ENCODE data around the gene TANGO2.

TANGO2 gene

DNA sequence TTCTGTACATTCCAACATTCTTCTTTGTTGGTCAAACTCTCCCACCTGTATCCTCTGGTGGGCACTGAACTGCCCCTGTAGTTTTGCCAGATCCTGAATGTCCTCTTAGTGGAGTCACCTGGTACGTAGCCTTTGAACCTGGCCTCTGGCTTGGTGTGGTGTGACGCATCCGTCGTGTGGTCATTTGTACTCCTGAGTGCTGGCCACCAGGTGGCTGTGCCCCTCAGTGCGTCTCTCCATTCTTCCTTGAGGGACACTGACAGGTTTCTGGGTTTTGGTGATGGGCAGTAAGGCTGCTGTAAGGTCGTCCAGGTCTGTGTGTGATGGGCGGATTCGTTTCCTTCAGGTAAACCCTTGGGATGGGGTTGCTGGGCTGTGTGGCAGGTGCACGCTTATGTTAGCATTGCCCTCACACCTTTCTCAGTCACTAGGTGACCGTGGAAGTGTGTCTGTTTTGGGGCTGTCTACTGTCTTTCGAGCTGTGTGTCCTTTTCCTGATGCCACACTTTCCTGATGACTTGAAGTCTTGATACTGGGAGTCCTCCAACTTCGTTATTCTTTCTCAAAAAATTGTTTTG lies 81.4 kb downstream of the TANGO2 start:
- Histone ChIP-seq H3K36me3 (ENCODE audit: control insufficient read depth, insufficient read depth, low read length) (peaks cover 22% of the 10 kb centered on the region), H3K9me3 (ENCODE audit: control insufficient read depth, low read length) (no peaks in the 10 kb centered on the region), H3K27me3 (ENCODE audit: control insufficient read depth, insufficient read depth, low read length) (no peaks in the 10 kb centered on the region), H3K9ac (ENCODE audit: low read length) (no peak overlapping the region), H3K4me3 (ENCODE audit: low read length) (no peak overlapping the region), H3K4me1 (ENCODE audit: control insufficient read depth, insufficient read depth, low read length) (no peaks in the 10 kb centered on the region)

DNA sequence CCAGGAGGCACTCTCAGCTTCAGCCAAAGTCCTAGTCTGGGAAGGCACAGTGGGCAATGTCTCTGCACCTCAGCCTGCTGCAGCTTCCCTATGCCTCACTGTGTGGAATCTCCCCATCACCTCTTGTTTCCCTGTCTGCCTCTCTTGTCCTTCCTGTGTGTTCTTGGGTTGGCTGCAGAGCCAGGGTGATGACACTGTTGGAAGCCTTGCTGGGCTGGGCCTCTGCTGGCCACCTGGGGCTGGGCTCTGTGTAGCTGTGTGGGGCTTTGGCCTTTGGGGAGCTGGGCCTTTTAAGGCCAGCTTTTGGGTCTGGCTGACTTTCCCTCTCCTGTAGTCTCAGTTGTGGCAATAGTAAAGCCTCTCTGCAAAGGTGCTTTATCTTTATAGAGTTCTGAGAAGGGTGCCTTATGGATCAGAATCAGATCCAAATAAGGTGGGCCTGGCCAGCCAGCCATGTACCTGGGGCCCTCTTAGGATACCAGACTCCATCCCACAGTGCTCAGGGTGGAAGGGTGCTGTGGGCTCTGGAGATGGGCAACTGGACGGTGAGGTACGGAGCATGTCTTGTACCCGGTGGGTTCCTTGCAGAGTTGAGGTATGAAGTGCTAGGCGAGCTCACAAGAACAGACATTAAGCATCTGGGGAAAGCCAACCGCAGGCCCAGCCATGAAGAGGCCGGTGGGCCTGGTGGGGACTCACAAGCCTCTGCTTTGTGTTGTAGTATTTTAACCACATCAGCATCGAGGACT lies 84.7 kb downstream of the TANGO2 start:
- H3K27me3 ChIP-seq (ENCODE audit: control insufficient read depth, insufficient read depth, low read length) = no peaks in the 10 kb centered on the region
- no peaks in the 10 kb centered on the region for H3K4me1 ChIP-seq (ENCODE audit: control insufficient read depth, insufficient read depth, low read length)
- peaks cover 24% of the 10 kb centered on the region for H3K36me3 ChIP-seq (ENCODE audit: control insufficient read depth, insufficient read depth, low read length)
- H3K4me3 ChIP-seq (ENCODE audit: low read length) = no peak overlapping the region
- H3K9me3 ChIP-seq (ENCODE audit: control insufficient read depth, low read length) = no peaks in the 10 kb centered on the region
- H3K9ac ChIP-seq (ENCODE audit: low read length) = no peak overlapping the region

DNA sequence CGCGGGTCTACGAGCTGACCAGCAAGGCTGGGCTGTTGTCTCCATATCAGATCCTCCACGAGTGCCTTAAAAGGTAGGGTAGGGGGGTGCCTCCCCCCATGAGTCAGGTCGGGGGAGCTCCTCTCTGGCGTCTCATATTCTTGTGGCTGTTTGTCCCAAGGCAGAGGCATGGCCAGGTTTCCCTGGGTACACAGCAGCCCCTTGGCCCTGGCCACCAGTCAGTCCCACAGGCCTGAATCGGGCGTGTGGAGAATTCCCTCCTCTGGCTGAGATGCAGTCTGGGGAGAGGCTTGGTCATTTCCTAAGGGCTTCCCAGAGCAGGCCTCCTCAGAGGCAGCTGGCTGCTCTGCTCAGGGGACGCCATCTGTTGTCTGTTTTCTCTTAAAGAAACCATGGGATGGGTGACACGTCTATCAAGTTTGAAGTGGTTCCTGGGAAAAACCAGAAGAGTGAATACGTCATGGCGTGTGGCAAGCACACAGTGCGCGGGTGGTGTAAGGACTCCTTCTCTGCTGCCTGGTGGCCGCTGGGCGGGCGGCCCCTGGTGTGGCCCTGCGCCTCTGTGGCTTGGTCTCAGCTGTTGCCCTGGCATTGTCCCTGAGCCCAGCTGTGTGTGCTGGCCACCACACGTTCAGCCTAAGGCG lies 85.4 kb downstream of the TANGO2 start:
- H3K9ac ChIP-seq (ENCODE audit: low read length) = no peak overlapping the region
- H3K4me1 ChIP-seq (ENCODE audit: control insufficient read depth, insufficient read depth, low read length) = no peaks in the 10 kb centered on the region
- no peak overlapping the region for H3K4me3 ChIP-seq (ENCODE audit: low read length)
- no peaks in the 10 kb centered on the region for H3K9me3 ChIP-seq (ENCODE audit: control insufficient read depth, low read length)
- no peaks in the 10 kb centered on the region for H3K27me3 ChIP-seq (ENCODE audit: control insufficient read depth, insufficient read depth, low read length)
- peaks cover 24% of the 10 kb centered on the region for H3K36me3 ChIP-seq (ENCODE audit: control insufficient read depth, insufficient read depth, low read length)

DNA sequence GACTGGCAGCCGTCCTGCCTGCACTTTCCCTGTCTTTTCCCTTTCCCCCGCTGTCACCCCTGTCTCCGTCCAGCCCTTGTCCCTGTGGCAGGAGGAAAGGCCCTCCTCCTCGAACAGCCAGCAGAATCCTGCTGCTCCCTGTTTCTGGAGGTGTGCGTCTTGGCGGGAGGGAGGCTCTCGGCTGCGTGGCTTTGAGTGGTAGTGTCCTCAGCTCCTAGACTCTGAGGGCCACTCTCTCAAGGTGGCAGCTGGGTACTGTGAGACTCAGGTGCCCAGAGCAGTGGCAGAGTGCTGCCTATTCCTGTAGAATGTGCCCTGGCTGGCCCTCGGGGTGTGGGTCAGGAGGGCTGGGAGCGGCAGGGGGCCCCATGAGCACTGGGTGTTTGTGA lies 85.9 kb downstream of the TANGO2 start:
- Histone ChIP-seq H3K9me3 (ENCODE audit: control insufficient read depth, low read length) (no peaks in the 10 kb centered on the region), H3K27me3 (ENCODE audit: control insufficient read depth, insufficient read depth, low read length) (no peaks in the 10 kb centered on the region), H3K4me3 (ENCODE audit: low read length) (no peak overlapping the region), H3K4me1 (ENCODE audit: control insufficient read depth, insufficient read depth, low read length) (no peaks in the 10 kb centered on the region), H3K9ac (ENCODE audit: low read length) (no peak overlapping the region), H3K36me3 (ENCODE audit: control insufficient read depth, insufficient read depth, low read length) (peaks cover 24% of the 10 kb centered on the region)

DNA sequence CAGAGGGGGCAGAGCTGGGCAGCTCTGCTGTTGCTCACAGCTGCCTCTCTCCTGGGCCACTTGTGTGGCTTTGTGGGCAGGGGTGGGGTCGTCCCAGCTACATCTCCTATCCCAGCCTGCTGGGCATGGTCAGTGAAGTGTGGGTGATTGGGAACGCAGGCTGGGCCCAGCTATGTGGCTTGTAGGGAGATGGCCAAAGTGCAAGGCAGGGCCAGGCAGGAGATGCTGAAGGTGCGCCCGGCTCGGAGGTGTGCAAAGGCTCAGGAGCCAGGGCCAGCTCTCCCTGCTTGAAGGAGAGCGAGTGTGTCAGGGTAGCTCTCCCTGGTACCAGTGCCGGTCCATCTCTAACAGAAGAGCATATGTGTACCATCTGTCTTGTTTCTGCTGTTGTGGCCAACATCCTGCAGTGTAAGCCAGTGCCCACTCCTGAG lies 86.6 kb downstream of the TANGO2 start:
- Histone ChIP-seq H3K36me3 (ENCODE audit: control insufficient read depth, insufficient read depth, low read length) (peaks cover 20% of the 10 kb centered on the region), H3K4me3 (ENCODE audit: low read length) (no peak overlapping the region), H3K27me3 (ENCODE audit: control insufficient read depth, insufficient read depth, low read length) (no peaks in the 10 kb centered on the region), H3K9me3 (ENCODE audit: control insufficient read depth, low read length) (no peaks in the 10 kb centered on the region), H3K9ac (ENCODE audit: low read length) (no peak overlapping the region), H3K4me1 (ENCODE audit: control insufficient read depth, insufficient read depth, low read length) (no peaks in the 10 kb centered on the region)

DNA sequence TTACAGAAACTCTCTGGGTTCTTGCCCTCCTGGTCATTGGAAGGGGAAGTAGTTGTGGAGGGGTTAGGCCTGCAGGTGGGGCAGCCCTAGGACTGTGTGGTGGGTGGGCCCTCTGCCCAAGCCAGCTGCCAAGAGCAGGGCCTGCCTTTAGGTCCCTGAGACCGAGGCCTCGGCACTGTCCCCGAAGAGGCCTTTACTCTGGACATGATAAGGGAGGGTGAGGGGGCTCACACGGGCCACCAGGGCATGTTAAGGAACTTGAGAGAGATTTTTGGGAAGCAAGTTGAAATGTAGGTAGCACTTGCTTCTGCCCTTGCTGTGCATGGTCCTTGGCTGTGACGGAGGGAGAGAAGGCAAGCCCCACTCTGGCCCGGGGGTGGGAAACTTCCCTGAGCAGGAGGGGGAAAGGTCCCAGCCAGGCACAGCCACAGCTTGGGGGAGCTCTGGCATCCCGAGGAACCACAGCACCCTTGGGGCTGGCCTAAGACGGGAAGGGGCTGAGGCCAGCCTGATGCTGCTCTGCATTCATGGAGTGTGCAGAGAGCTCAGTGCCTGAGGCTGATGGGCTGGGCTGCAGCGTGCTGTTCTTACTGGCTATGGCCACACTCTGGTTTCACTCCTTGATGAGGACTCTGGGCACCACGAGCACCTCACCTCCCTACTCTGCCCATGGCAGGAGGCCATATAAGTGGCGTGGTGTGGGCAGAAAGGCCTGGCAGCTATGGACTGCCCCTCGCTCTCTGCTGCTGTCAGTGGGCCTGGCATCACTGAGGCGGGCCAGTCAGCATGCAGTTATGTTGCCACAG lies 87.2 kb downstream of the TANGO2 start:
- Histone ChIP-seq H3K4me1 (ENCODE audit: control insufficient read depth, insufficient read depth, low read length) (no peaks in the 10 kb centered on the region), H3K36me3 (ENCODE audit: control insufficient read depth, insufficient read depth, low read length) (peaks cover 19% of the 10 kb centered on the region), H3K9ac (ENCODE audit: low read length) (no peak overlapping the region), H3K27me3 (ENCODE audit: control insufficient read depth, insufficient read depth, low read length) (no peaks in the 10 kb centered on the region), H3K4me3 (ENCODE audit: low read length) (no peak overlapping the region), H3K9me3 (ENCODE audit: control insufficient read depth, low read length) (no peaks in the 10 kb centered on the region)

DNA sequence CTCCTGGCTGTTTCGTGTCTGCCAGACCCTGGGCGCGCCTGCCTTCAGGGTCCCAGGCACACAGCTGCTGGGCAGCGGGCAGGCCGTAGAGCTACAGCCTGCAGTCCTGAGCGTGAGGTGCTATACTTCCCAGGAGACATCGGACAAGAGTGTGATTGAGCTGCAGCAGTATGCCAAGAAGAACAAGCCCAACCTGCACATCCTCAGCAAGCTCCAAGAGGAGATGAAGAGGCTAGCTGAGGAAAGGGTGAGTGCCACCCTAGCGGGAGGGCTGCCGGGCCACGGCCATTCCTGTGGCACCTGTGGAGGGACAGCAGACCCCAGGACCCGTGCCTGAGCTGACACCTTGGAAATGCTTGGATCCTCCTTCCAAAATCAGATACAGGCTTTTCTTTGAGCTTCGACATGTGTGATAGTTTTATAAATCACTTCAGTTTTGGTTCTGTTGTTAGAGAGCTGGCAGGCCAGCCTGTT lies 87.9 kb downstream of the TANGO2 start:
- Histone ChIP-seq H3K4me1 (ENCODE audit: control insufficient read depth, insufficient read depth, low read length) (no peaks in the 10 kb centered on the region), H3K27me3 (ENCODE audit: control insufficient read depth, insufficient read depth, low read length) (no peaks in the 10 kb centered on the region), H3K4me3 (ENCODE audit: low read length) (no peak overlapping the region), H3K36me3 (ENCODE audit: control insufficient read depth, insufficient read depth, low read length) (peaks cover 19% of the 10 kb centered on the region), H3K9ac (ENCODE audit: low read length) (no peak overlapping the region), H3K9me3 (ENCODE audit: control insufficient read depth, low read length) (no peaks in the 10 kb centered on the region)

DNA sequence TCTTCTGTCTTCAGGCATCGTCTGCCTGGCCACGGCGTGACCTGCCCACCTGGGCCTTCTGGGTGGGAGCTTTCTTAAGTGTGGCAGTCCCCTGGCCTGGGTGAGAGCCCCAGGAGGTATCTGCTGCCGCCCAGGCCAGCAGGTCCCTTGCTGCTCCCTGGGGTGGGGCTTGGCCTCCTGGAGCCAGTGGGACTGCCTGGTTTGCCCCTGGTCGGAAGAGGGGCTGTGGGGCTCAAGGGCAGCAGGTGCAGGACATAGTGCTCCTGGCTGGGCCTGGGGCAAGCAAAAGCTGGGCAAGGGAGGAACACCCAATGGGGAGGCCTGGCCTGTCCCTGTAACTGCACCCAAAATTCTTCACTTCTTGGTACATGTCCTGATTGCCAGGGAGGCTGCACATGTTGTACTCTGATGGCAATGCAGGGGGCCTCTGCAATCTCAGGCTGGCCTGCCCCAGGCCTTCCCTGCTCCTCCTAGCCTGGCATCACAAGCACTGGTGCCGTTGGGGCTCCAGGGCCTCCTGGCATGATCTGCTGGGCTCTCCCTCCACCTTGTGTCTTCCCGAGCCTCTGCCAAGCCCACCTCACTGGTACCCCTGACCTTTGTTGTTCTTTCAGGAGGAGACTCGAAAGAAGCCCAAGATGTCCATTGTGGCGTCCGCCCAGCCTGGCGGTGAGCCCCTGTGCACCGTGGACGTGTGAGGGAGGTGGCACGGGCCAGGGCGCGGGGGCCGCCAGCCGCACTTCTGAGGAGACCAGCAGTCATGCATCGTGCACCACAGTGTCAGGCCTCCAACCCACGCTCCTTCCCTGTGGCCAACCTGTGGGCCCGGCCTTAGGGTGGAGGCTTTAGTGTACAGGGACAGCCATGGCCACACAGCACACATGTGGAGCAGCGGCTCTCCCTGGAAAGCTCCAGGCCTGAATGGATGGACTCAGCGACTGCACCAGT lies 88.8 kb downstream of the TANGO2 start:
- peaks cover 19% of the 10 kb centered on the region for H3K36me3 ChIP-seq (ENCODE audit: control insufficient read depth, insufficient read depth, low read length)
- H3K9me3 ChIP-seq (ENCODE audit: control insufficient read depth, low read length) = no peaks in the 10 kb centered on the region
- H3K4me3 ChIP-seq (ENCODE audit: low read length) = no peak overlapping the region
- H3K9ac ChIP-seq (ENCODE audit: low read length) = no peak overlapping the region
- H3K4me1 ChIP-seq (ENCODE audit: control insufficient read depth, insufficient read depth, low read length) = no peaks in the 10 kb centered on the region
- H3K27me3 ChIP-seq (ENCODE audit: control insufficient read depth, insufficient read depth, low read length) = no peaks in the 10 kb centered on the region

DNA sequence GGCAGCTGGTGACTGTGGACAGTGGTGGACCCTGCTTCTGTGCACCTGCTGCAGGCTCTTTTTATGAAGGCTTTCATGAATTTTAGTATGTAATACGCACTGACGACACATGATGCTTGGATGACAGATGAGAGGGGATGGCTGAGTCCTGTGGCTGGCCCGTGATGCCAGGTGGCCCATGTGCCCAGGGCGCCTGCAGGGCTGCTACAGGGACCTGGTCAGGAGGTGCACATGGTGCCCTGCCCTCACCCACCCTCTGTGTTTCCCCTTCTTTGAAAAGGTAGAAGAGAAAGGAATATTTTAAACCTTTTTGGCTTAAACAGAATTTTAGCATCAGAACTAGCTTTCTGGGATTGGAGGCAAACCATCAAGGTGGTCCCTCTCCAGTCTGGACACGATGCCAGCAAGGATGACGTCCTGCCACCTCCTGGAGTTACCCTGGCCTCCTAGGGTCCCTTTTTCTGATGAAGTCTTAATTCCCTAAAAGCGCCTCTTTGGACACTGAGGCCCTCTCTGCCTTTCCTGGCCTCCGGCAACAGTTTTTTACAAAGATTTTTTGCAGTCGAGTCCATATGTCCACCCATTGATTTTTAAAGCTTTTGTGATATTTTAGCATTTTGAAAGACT lies 89.6 kb downstream of the TANGO2 start:
- Histone ChIP-seq H3K27me3 (ENCODE audit: control insufficient read depth, insufficient read depth, low read length) (no peaks in the 10 kb centered on the region), H3K4me1 (ENCODE audit: control insufficient read depth, insufficient read depth, low read length) (no peaks in the 10 kb centered on the region), H3K9ac (ENCODE audit: low read length) (no peak overlapping the region)

DNA sequence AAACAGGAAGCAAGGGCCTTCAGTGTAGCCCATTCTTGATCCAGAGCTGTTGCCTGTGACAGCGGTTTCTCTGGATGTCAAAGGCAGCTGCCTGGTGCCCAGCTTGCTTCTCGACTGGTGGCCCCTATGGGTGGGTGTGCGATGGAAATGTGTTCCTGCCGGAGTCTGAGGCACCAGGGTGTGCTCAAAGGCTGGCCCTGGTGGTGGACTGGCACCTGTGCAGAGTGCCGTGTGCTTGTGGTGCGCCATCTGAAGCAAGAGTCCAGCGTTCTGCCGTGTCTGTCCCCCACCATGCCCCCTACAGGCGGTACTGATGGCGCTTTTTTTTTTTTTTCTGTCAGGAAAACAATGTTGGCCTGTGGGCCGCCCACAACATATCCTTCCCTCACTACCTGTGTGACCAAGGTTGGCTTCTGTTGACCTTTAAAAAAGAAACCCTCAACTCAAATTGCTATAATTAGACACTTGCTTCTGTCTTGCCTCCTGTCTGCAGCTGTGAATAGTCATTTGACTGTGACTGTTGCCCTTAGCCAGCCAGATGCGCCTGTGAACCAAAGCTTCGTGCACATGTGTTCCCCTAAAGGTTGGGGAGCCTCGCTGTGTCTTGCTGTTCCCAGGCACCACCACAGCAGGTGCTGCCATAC lies 90.3 kb downstream of the TANGO2 start:
- H3K4me3 ChIP-seq (ENCODE audit: low read length) = no peak overlapping the region
- H3K9ac ChIP-seq (ENCODE audit: low read length) = no peak overlapping the region
- H3K36me3 ChIP-seq (ENCODE audit: control insufficient read depth, insufficient read depth, low read length) = peaks cover 16% of the 10 kb centered on the region
- H3K27me3 ChIP-seq (ENCODE audit: control insufficient read depth, insufficient read depth, low read length) = no peaks in the 10 kb centered on the region
- peaks cover 6% of the 10 kb centered on the region for H3K4me1 ChIP-seq (ENCODE audit: control insufficient read depth, insufficient read depth, low read length)
- H3K9me3 ChIP-seq (ENCODE audit: control insufficient read depth, low read length) = no peaks in the 10 kb centered on the region

More for the DNA sequence above, 89.6 kb downstream of the TANGO2 start:
- Histone ChIP-seq H3K4me3 (ENCODE audit: low read length) (no peak overlapping the region), H3K9me3 (ENCODE audit: control insufficient read depth, low read length) (no peaks in the 10 kb centered on the region), H3K36me3 (ENCODE audit: control insufficient read depth, insufficient read depth, low read length) (peaks cover 19% of the 10 kb centered on the region)

Measured in mucosa of stomach (tissue), 1 donor.